ENCODE results near the gene DUSP12. TPM values are rescaled to one million over a fixed set of nuclear protein-coding genes. Genes with fewer than 3 reads are reported as not detected.

DUSP12 gene
- total RNA-seq, 1 experiment from 2014 or later: 31.6 TPM

GRCh38 chr1:161728376-161729226 lies 21.0 kb upstream of the DUSP12 start:
- no peak overlapping the region for H3K4me3 ChIP-seq (replicated peaks in 1 of 2; ENCODE audit: low read depth in 1 of 2, low read length in 2 of 2)
- H3K4me1 ChIP-seq (ENCODE audit: control insufficient read depth in 1 of 2, insufficient read depth in 2 of 2, low read length in 2 of 2): peaks cover 22 to 88% of the 10 kb centered on the region in 2 experiments; a peak in 3 of 4 replicates
- BruUV-seq (replicated peaks): no TSS peak
- intact Hi-C loops (cut with micrococcal nuclease): no loop called here
- no peak overlapping the region for H3K9ac ChIP-seq (ENCODE audit: low read length)
- H3K36me3 ChIP-seq (ENCODE audit: control insufficient read depth in 1 of 2, insufficient read depth in 2 of 2, low read length in 2 of 2): no peaks in the 10 kb centered on the region
- no peak for TF ChIP-seq SRF (IDR thresholded peaks at IDR 0.05; ENCODE audit: low read depth)
- TF ChIP-seq CBX3 (IDR thresholded peaks at IDR 0.05; ENCODE audit: low read depth): no peak
- TF ChIP-seq ZNF274 (IDR thresholded peaks at IDR 0.05; ENCODE audit: low read depth, low read length): no peak
- TF ChIP-seq CTCF (IDR thresholded peaks at IDR 0.05 in 2 of 3, conservative IDR thresholded peaks at IDR 0.05 in 1 of 3; ENCODE audit: borderline replicate concordance in 1 of 3, insufficient read depth in 1 of 3, low read depth in 2 of 3, low read length in 2 of 3): no peak
- no peak for TF ChIP-seq ELF1 (IDR thresholded peaks at IDR 0.05; ENCODE audit: borderline replicate concordance, low read depth)
- no peak for TF ChIP-seq TCF7L2 (IDR thresholded peaks at IDR 0.05; ENCODE audit: borderline replicate concordance, extremely low read depth, insufficient read depth, insufficient read length)
- no peak for TF ChIP-seq REST (IDR thresholded peaks at IDR 0.05; ENCODE audit: low read depth)
- no peak for TF ChIP-seq POLR2AphosphoS5 (IDR thresholded peaks at IDR 0.05; ENCODE audit: low read depth, low read length)
- TF ChIP-seq POLR2A (IDR thresholded peaks at IDR 0.05; ENCODE audit: borderline replicate concordance, extremely low read depth, insufficient read depth, insufficient read length): no peak
- H3K79me2 ChIP-seq (ENCODE audit: insufficient read depth, low read length): no peaks in the 10 kb centered on the region; the same call in 1 of the 2 replicates
- POLR2A ChIA-PET: no interaction called here
- RAD21 ChIA-PET (ENCODE audit: low non-redundant PET in 1 of 2, low total read pairs in 2 of 2, uncharacterized antibody in 2 of 2, unreplicated experiment in 2 of 2): interaction anchor here in 1 of 2 experiments (0.8 kb wide), 1 partner anchor 10 kb away, joined by 3 read pairs; no protein-coding TSS in a partner anchor
- CTCF ChIA-PET: interaction anchor here (1.7 kb wide), 1 partner anchor 13 kb away, joined by 3 read pairs; no protein-coding TSS in a partner anchor
- DNase-seq (ENCODE audit: low read depth, low spot score): no peak
- no peak overlapping the region for H2AFZ ChIP-seq (ENCODE audit: low read depth, low read length, poor library complexity, severe bottlenecking)
- no peaks in the 10 kb centered on the region for H3K9me2 ChIP-seq (ENCODE audit: insufficient read depth)
- ATAC-seq: no peak
- H3K27ac ChIP-seq (ENCODE audit: low read depth, low read length): no peak overlapping the region
- 0 out of 2 replicates have a peak overlapping the region, but pooled peaks have one; percentile 62 for H3K4me2 ChIP-seq (ENCODE audit: low read length)
- H3K27me3 ChIP-seq (ENCODE audit: insufficient read depth, low read length): no peaks in the 10 kb centered on the region
- no peaks in the 10 kb centered on the region for H4K20me1 ChIP-seq (ENCODE audit: insufficient read depth)
- H3K9me3 ChIP-seq (ENCODE audit: control insufficient read depth in 1 of 2, insufficient read depth in 1 of 2, low read depth in 1 of 2, low read length in 2 of 2): no peaks in the 10 kb centered on the region

All from HCT116 (cell line).